ENCODE measurements around the gene DLGAP3.

DNA sequence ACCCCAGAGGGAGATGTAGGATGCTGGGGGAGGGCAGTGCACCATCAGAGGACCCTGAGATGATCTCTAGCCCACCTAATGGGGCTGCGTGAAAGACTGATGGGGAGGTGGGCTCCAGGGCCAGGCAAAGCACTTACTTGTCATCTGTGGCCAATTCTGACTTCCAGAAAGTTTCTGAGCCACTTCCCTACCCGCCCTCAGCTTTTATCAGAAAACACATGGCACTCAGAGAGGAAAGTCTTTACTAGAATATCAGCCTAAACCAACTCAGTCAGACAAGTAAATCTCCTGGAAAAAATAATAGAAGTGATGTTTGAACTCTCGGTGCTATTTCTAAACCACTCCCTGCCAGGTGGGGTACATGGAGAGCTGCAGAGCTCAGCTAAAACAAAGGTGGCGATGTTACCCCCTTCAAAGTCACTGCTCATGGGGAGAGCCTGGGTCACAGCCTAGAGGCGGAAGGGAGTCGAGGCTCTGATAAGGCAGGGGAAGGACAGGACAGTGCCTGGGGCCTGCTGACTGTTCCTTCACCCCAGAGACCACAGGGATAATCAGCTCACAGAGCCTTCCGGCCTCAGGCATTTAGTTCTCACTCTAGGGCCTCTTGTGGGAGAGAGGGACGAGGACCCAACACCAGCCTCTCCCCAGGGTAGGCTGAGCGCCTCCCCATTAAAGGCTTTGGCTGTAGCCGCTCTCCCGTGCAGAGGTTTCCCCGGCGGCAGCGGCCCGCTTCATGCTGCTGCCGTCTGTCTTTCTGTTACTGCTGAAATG is 84.1 kb downstream of the DLGAP3 start:
- no peak for TF ChIP-seq POLR2A (IDR thresholded peaks at IDR 0.05)
- TF ChIP-seq, protein P1, sequence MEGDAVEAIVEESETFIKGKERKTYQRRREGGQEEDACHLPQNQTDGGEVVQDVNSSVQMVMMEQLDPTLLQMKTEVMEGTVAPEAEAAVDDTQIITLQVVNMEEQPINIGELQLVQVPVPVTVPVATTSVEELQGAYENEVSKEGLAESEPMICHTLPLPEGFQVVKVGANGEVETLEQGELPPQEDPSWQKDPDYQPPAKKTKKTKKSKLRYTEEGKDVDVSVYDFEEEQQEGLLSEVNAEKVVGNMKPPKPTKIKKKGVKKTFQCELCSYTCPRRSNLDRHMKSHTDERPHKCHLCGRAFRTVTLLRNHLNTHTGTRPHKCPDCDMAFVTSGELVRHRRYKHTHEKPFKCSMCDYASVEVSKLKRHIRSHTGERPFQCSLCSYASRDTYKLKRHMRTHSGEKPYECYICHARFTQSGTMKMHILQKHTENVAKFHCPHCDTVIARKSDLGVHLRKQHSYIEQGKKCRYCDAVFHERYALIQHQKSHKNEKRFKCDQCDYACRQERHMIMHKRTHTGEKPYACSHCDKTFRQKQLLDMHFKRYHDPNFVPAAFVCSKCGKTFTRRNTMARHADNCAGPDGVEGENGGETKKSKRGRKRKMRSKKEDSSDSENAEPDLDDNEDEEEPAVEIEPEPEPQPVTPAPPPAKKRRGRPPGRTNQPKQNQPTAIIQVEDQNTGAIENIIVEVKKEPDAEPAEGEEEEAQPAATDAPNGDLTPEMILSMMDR (IDR thresholded peaks at IDR 0.05 in 4 of 5, conservative IDR thresholded peaks at IDR 0.05 in 1 of 5), result no peak
